Activated T-cell treated with anti-CD3 and anti-CD28 coated beads for 48 hours (primary cell): ENCODE measurements around the gene RMRP.

Experiments
- DNase-seq: peaks from one replicate; pipeline ENCODE4 v3.0.0-alpha.2; 2020; ENCODE audit warnings: low read depth

Gene RMRP

GRCh38 chr9:35609820-35610163 lies 48.0 kb downstream of the RMRP start:
- DNase-seq: no peak

DNA sequence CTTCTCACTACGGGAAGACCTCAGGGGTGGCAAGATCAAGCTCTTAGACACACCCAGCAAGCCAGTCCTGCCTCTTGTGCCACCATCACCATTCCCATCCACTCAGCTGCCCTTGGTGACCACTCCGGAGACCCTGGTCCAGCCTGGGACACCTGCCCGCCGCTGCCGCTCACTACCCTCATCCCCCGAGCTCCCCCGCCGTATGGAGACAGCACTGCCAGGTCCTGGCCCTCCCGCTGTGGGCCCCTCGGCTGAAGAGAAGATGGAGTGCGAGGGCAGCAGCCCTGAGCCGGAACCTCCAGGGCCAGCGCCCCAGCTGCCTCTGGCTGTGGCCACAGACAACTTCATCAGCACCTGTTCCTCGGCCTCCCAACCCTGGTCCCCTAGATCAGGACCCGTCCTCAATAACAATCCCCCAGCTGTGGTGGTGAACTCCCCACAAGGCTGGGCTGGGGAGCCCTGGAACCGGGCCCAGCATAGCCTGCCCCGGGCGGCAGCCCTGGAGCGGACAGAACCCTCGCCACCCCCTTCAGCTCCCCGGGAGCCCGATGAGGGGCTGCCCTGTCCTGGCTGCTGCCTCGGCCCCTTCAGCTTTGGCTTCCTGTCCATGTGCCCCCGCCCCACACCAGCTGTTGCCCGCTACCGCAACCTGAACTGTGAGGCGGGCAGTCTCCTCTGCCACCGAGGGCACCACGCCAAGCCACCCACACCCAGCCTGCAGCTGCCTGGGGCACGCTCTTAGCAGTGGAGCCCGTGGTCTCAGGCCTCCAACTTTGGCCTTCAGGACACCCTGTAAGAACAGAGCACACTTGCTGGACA lies 48.6 kb downstream of the RMRP start:
- no peak for DNase-seq

DNA sequence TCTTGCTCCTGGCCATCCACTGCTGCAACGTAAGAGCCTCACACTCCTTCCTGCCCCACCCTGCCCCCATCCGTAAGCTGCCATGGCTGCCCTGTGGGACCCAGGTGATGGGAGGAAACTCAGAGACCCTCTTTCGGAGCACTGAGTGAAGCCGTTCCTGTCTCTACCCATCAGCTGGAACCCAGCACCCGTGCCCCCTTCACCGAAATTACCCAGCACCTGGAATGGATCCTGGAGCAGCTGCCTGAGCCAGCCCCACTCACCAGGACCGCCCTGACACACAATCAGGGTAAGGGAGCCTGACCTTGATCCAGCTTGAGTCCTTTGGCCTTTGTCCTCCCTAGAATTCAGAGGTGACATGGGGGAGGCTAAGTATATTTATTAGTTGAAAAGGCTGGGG lies 49.6 kb downstream of the RMRP start:
- no peak for DNase-seq
